Activated CD8-positive, alpha-beta T cell treated with anti-CD3 and anti-CD28 coated beads for 36 hours (primary cell): ENCODE data around the gene TSN. TPM values are rescaled to one million over a fixed set of nuclear protein-coding genes. Genes with fewer than 3 reads are reported as not detected.

Source experiments
- total RNA-seq, 2 experiments: library from RNA; stranded (reverse); gene quantifications; one replicate each; pipeline ENCODE4 v1.2.3, GENCODE V29; 2021

TSN gene
- total RNA-seq, 2 experiments from 2014 or later, result 55.9 to 58.1 TPM

Other genes with a start within 250 kb of the TSN start
- gene RNU4ATAC, start 224.8 kb upstream of the TSN start, total RNA-seq, result not detected
- 10 to 100 TPM; 60.3 to 61.4 TPM for gene CLASP1, start 106.2 kb upstream of the TSN start, total RNA-seq
- gene NIFK, start 18.8 kb upstream of the TSN start, total RNA-seq, result 100 to 1,000 TPM; 115 to 134 TPM